Mesothelial cell of epicardium (in vitro differentiated cells): ENCODE data around the gene CDH19. TPM values are rescaled to one million over a fixed set of nuclear protein-coding genes. Genes with fewer than 3 reads are reported as not detected.

ENCODE experiments used
- DNase-seq, 2 experiments: peaks; one replicate each; pipeline ENCODE4 v3.0.0; 2021; ENCODE audit warnings: low spot score in 2 of 2; ENCODE audit not compliant: unreplicated experiment in 2 of 2
- H3K27ac Mint-ChIP-seq: 2 replicates; pipeline ENCODE4 v1.8.0; 2021; ENCODE audit warnings: mixed read lengths
- H3K27me3 Mint-ChIP-seq: 2 replicates; pipeline ENCODE4 v1.8.0; 2021; ENCODE audit warnings: low read depth, mixed read lengths
- H3K36me3 Mint-ChIP-seq: 2 replicates; pipeline ENCODE4 v1.8.0; 2021; ENCODE audit warnings: mixed read lengths
- H3K4me1 Mint-ChIP-seq: 2 replicates; pipeline ENCODE4 v1.8.0; 2021; ENCODE audit warnings: mixed read lengths
- H3K4me3 Mint-ChIP-seq: 2 replicates; pipeline ENCODE4 v1.8.0; 2021; ENCODE audit warnings: mild to moderate bottlenecking, moderate library complexity, mixed read lengths
- H3K9me3 Mint-ChIP-seq: 2 replicates; pipeline ENCODE4 v1.8.0; 2021; ENCODE audit warnings: mixed read lengths
- CTCF ChIP-seq: fragments of 200-600 bp; sonication (generic); IDR thresholded peaks from one replicate; pipeline ENCODE4 v1.5.0; 2021; ENCODE audit warnings: antibody characterized with exemption; ENCODE audit not compliant: unreplicated experiment
- total RNA-seq: library from RNA; stranded (reverse); gene quantifications from 3 replicates; pipeline ENCODE4 v1.2.1, GENCODE V29; 2021

CDH19 gene
- total RNA-seq, 1 donor from 2014 or later, result not detected

DNA sequence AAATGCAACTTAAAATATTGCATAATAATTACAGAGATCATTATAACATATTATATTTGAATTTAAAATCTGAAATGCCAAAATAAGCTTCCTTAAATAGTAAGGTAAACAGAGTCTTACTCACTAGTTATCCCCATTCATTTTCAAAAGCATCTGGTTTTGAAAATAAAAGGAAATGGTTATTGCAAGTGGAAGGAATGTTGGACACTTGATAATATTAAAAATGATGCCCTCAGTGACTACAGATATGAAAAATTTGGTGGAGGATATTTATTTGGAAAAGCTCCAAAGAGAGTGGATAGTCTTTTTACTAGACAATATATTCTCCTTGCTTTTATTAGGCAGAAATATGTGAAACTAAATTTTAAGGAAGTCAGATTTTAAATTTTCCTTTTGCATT lies 39.7 kb downstream of the CDH19 start:
- Mint-ChIP-seq H3K9me3 (no peaks in the 10 kb centered on the region), H3K27me3 (peaks cover 16% of the 10 kb centered on the region), H3K4me3 (no peak overlapping the region), H3K27ac (no peak overlapping the region), H3K4me1 (no peaks in the 10 kb centered on the region), H3K36me3 (no peaks in the 10 kb centered on the region)
- no peak for TF ChIP-seq CTCF
- DNase-seq, result no peak

DNA sequence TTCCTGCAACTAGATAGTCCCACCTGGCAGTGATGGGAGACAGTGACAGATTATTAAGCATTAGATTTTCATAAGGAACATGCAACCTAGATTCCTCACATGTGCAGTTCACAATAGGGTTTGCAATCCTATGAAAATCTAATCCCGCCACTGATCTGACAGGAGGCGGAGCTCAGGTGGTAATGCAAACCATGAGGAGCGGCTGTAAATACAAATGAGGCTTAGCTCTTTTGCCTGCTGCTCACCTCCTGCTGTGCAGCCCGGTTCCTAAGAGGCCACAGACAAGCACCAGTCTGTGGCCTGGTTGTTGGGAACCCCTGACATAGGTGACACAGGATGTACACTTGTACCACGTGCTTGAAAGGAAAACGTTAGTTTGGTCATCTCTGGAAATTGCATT lies 41.6 kb downstream of the CDH19 start:
- H3K4me3 Mint-ChIP-seq, result no peak overlapping the region
- H3K27me3 Mint-ChIP-seq, result peaks cover 16% of the 10 kb centered on the region
- no peaks in the 10 kb centered on the region for H3K4me1 Mint-ChIP-seq
- DNase-seq, result no peak
- no peak overlapping the region for H3K27ac Mint-ChIP-seq
- no peaks in the 10 kb centered on the region for H3K36me3 Mint-ChIP-seq
- H3K9me3 Mint-ChIP-seq, result no peaks in the 10 kb centered on the region
- TF ChIP-seq CTCF, result no peak

DNA sequence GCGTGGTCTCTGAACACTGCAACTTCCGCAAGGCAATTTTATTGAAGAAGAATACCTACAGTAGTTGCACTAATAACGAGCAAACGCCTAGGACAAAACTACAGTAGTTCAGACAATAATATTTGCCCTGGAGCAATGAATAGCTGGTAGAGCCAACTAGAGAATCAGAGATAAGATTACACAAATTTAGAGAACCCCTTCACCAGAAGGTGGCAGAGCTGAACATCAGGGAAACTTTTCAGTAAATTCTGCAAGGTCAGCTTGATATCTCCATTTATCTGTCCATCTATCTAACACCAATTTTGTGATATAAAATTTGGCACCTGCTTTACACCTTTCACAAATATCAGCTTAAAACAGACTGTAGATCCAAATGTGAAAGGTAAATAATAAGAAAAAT lies 43.8 kb downstream of the CDH19 start:
- H3K4me3 Mint-ChIP-seq, result no peak overlapping the region
- no peak overlapping the region for H3K27ac Mint-ChIP-seq
- H3K4me1 Mint-ChIP-seq, result no peaks in the 10 kb centered on the region
- TF ChIP-seq CTCF, result no peak
- H3K27me3 Mint-ChIP-seq, result peaks cover 8% of the 10 kb centered on the region
- DNase-seq, result no peak
- no peaks in the 10 kb centered on the region for H3K9me3 Mint-ChIP-seq
- H3K36me3 Mint-ChIP-seq, result no peaks in the 10 kb centered on the region

GRCh38 chr18:66558773-66559172 lies 45.1 kb downstream of the CDH19 start:
- TF ChIP-seq CTCF, result no peak
- H3K27me3 Mint-ChIP-seq, result peaks cover 6% of the 10 kb centered on the region
- no peak for DNase-seq
- H3K4me1 Mint-ChIP-seq, result no peaks in the 10 kb centered on the region
- no peak overlapping the region for H3K4me3 Mint-ChIP-seq
- no peaks in the 10 kb centered on the region for H3K9me3 Mint-ChIP-seq
- H3K36me3 Mint-ChIP-seq, result no peaks in the 10 kb centered on the region
- no peak overlapping the region for H3K27ac Mint-ChIP-seq

GRCh38 chr18:66557091-66557490 lies 46.8 kb downstream of the CDH19 start:
- H3K9me3 Mint-ChIP-seq, result no peaks in the 10 kb centered on the region
- no peak for DNase-seq

More at GRCh38 chr18:66557091-66557490, 46.8 kb downstream of the CDH19 start:
- Mint-ChIP-seq H3K36me3 (no peaks in the 10 kb centered on the region), H3K27me3 (peaks cover 6% of the 10 kb centered on the region), H3K27ac (no peak overlapping the region), H3K4me1 (no peaks in the 10 kb centered on the region), H3K4me3 (no peak overlapping the region)
- no peak for TF ChIP-seq CTCF
